GM12878 (cell line): ENCODE results near the gene BMP8B. TPM values are rescaled to one million over a fixed set of nuclear protein-coding genes. Genes with fewer than 3 reads are reported as not detected.
A peak's percentile ranks its signal among the peaks of the same experiment; 100 is the strongest.

Experiments used
- CBX5 ChIP-seq: sonication (generic); IDR thresholded peaks from 2 replicates; pipeline ENCODE4 v1.6.1; 2016; ENCODE audit warnings: low read depth, moderate library complexity, mild to moderate bottlenecking, inconsistent platforms
- CUX1 ChIP-seq: IDR thresholded peaks from 2 replicates; pipeline ENCODE4 v1.6.1; 2012; ENCODE audit warnings: improper control_type of control experiment, low read depth, low read length; ENCODE audit not compliant: insufficient replicate concordance
- ETV6 ChIP-seq, 2 experiments: fragments of 450-650 bp in 1 of 2; IDR thresholded peaks in 1 of 2; conservative IDR thresholded peaks in 1 of 2; 2 replicates each; pipeline ENCODE4 v1.6.1; 2014; ENCODE audit warnings: antibody characterized with exemption in 1 of 2, borderline replicate concordance in 1 of 2, low read depth in 1 of 2, mild to moderate bottlenecking in 1 of 2, moderate library complexity in 1 of 2
- HDAC2 ChIP-seq: fragments of 200-600 bp; sonication (generic); IDR thresholded peaks from 2 replicates; pipeline ENCODE4 v1.6.1; 2017
- KAT2A ChIP-seq: conservative IDR thresholded peaks from 2 replicates; pipeline ENCODE4 v1.6.1; 2011; ENCODE audit warnings: low read depth, low read length; ENCODE audit not compliant: control insufficient read depth
- MEF2A ChIP-seq: IDR thresholded peaks from 2 replicates; pipeline ENCODE4 v1.6.1; 2011; ENCODE audit warnings: low read depth, mild to moderate bottlenecking, low read length, moderate library complexity; ENCODE audit not compliant: insufficient read depth
- RAD21 ChIP-seq: IDR thresholded peaks from 2 replicates; pipeline ENCODE4 v1.6.1; 2011; ENCODE audit warnings: mild to moderate bottlenecking, low read depth, low read length, moderate library complexity; ENCODE audit not compliant: insufficient read depth
- SRF ChIP-seq, 2 experiments: IDR thresholded peaks; 2 replicates each; pipeline ENCODE4 v1.6.1; 2011; ENCODE audit warnings: low read depth in 2 of 2, low read length in 2 of 2, mild to moderate bottlenecking in 1 of 2, moderate library complexity in 1 of 2
- TBL1XR1 ChIP-seq: IDR thresholded peaks from 2 replicates; pipeline ENCODE4 v1.6.1; 2012; ENCODE audit warnings: low read depth, low read length, improper control_type of control experiment
- TCF7 ChIP-seq: IDR thresholded peaks from 2 replicates; pipeline ENCODE4 v1.6.1; 2014; ENCODE audit warnings: antibody characterized with exemption, borderline replicate concordance
- ZNF217 ChIP-seq: fragments of 450-650 bp; IDR thresholded peaks from 2 replicates; pipeline ENCODE4 v1.6.1; 2017; ENCODE audit warnings: antibody characterized with exemption, mild to moderate bottlenecking
- polyA plus RNA-seq, 11 experiments: library from polyadenylated mRNA; depleted of rRNA in 4 of 11; unstranded in 6 of 11; stranded (reverse) in 5 of 11; fragments of >200 nt; fragmentation: Nextera tagmentation in 4 of 11; fragmentation: Illumina TruSeq in 1 of 11; extraction: Ambion mirVana in 4 of 11; extraction: Trizol in 1 of 11; gene quantifications; 1 replicate in 1 of 11; 2 replicates in 10 of 11; pipeline versions ENCODE4 v1.2.1 to v1.2.3, GENCODE V29; 2011 to 2016; ENCODE audit warnings: inconsistent platforms in 2 of 11, missing spikeins in 2 of 11, low read depth in 1 of 11
- total RNA-seq, 4 experiments: library from RNA; depleted of rRNA in 3 of 4; stranded (reverse); fragments of >200 nt in 3 of 4; fragmentation: Illumina TruSeq in 1 of 4; extraction: Trizol in 1 of 4; gene quantifications; 2 replicates each; pipeline versions ENCODE4 v1.2.1 to v1.2.3, GENCODE V29; 2013 to 2021
- TF ChIP-seq, protein P1 (sequence below): fragments of 450-650 bp; IDR thresholded peaks from 2 replicates; pipeline ENCODE4 v1.6.1; 2017; ENCODE audit warnings: mild to moderate bottlenecking, moderate library complexity
- TF ChIP-seq, protein P2 (sequence below): fragments of 450-650 bp; IDR thresholded peaks from 2 replicates; pipeline ENCODE4 v1.6.1; 2017; ENCODE audit warnings: mild to moderate bottlenecking, moderate library complexity
- TF ChIP-seq, protein P3 (sequence below): IDR thresholded peaks from 2 replicates; pipeline ENCODE4 v1.6.1; 2012; ENCODE audit warnings: low read depth, low read length, improper control_type of control experiment

The BMP8B gene
- total and polyA plus RNA-seq, 10 of the 15 experiments (the other 5 are each of a cell fraction or from before 2014, with no cell fraction given), result 0.09 to 1.2 (median 0.52) TPM

DNA sequence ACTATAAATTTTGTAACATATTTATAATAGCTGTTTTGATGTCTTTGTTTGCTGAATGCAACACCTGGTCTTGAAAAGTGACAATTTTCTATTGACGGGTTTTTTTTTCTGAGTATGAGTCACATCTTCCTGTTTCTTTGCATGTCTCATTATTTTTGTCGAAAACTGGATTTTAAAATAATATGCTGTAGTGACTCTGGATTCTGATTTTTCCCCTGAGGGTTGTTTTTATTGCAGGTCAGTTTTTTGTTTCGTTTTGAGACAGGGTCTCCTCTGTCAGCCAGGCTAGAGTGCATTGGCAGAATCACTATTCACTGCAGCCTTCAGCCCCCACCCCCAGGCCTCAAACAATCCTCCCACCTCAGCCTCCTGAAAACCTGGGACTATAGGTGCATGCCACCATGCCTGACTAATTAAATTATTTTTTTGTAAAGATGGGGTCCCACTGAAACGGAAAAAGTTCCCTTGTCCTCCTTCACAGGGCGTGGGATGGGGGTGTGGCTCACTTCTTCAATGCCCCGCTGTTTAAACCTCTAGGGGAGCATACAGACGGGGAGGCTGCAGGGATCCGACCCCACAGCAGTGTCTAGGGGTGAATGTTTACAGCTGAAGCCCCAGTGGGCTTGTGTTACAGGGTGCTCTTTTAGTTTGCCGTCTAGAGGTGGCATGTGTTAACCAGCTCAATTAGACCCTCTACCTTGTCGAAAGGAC, 61.3 kb downstream of the BMP8B start (continued):
- TF ChIP-seq, protein P1, sequence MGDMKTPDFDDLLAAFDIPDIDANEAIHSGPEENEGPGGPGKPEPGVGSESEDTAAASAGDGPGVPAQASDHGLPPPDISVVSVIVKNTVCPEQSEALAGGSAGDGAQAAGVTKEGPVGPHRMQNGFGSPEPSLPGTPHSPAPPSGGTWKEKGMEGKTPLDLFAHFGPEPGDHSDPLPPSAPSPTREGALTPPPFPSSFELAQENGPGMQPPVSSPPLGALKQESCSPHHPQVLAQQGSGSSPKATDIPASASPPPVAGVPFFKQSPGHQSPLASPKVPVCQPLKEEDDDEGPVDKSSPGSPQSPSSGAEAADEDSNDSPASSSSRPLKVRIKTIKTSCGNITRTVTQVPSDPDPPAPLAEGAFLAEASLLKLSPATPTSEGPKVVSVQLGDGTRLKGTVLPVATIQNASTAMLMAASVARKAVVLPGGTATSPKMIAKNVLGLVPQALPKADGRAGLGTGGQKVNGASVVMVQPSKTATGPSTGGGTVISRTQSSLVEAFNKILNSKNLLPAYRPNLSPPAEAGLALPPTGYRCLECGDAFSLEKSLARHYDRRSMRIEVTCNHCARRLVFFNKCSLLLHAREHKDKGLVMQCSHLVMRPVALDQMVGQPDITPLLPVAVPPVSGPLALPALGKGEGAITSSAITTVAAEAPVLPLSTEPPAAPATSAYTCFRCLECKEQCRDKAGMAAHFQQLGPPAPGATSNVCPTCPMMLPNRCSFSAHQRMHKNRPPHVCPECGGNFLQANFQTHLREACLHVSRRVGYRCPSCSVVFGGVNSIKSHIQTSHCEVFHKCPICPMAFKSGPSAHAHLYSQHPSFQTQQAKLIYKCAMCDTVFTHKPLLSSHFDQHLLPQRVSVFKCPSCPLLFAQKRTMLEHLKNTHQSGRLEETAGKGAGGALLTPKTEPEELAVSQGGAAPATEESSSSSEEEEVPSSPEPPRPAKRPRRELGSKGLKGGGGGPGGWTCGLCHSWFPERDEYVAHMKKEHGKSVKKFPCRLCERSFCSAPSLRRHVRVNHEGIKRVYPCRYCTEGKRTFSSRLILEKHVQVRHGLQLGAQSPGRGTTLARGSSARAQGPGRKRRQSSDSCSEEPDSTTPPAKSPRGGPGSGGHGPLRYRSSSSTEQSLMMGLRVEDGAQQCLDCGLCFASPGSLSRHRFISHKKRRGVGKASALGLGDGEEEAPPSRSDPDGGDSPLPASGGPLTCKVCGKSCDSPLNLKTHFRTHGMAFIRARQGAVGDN, result no peak
- TF ChIP-seq TCF7, result no peak
- TF ChIP-seq CUX1, result no peak
- no peak for TF ChIP-seq KAT2A
- TF ChIP-seq TBL1XR1, result no peak
- TF ChIP-seq, protein P2, sequence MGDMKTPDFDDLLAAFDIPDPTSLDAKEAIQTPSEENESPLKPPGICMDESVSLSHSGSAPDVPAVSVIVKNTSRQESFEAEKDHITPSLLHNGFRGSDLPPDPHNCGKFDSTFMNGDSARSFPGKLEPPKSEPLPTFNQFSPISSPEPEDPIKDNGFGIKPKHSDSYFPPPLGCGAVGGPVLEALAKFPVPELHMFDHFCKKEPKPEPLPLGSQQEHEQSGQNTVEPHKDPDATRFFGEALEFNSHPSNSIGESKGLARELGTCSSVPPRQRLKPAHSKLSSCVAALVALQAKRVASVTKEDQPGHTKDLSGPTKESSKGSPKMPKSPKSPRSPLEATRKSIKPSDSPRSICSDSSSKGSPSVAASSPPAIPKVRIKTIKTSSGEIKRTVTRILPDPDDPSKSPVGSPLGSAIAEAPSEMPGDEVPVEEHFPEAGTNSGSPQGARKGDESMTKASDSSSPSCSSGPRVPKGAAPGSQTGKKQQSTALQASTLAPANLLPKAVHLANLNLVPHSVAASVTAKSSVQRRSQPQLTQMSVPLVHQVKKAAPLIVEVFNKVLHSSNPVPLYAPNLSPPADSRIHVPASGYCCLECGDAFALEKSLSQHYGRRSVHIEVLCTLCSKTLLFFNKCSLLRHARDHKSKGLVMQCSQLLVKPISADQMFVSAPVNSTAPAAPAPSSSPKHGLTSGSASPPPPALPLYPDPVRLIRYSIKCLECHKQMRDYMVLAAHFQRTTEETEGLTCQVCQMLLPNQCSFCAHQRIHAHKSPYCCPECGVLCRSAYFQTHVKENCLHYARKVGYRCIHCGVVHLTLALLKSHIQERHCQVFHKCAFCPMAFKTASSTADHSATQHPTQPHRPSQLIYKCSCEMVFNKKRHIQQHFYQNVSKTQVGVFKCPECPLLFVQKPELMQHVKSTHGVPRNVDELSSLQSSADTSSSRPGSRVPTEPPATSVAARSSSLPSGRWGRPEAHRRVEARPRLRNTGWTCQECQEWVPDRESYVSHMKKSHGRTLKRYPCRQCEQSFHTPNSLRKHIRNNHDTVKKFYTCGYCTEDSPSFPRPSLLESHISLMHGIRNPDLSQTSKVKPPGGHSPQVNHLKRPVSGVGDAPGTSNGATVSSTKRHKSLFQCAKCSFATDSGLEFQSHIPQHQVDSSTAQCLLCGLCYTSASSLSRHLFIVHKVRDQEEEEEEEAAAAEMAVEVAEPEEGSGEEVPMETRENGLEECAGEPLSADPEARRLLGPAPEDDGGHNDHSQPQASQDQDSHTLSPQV, result no peak
- TF ChIP-seq RAD21, result no peak
- no peak for TF ChIP-seq ZNF217
- TF ChIP-seq CBX5, result no peak
- TF ChIP-seq ETV6 (conservative IDR thresholded peaks at IDR 0.05 in 1 of 2, IDR thresholded peaks at IDR 0.05 in 1 of 2; ENCODE audit: borderline replicate concordance in 1 of 2, low read depth in 1 of 2), result no peak
- 0 out of 2 replicates have a peak, but pooled peaks have one; percentile 23 for TF ChIP-seq MEF2A
- no peak for TF ChIP-seq HDAC2
- TF ChIP-seq, protein P3, sequence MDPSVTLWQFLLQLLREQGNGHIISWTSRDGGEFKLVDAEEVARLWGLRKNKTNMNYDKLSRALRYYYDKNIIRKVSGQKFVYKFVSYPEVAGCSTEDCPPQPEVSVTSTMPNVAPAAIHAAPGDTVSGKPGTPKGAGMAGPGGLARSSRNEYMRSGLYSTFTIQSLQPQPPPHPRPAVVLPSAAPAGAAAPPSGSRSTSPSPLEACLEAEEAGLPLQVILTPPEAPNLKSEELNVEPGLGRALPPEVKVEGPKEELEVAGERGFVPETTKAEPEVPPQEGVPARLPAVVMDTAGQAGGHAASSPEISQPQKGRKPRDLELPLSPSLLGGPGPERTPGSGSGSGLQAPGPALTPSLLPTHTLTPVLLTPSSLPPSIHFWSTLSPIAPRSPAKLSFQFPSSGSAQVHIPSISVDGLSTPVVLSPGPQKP, result no peak
- TF ChIP-seq SRF (IDR thresholded peaks at IDR 0.05; ENCODE audit: low read depth in 2 of 2, low read length in 2 of 2), result no peak
